Mammary epithelial cell (primary cell): ENCODE data around the gene KCNN1.

Experiments
- EZH2 ChIP-seq: IDR thresholded peaks from 2 replicates; pipeline ENCODE4 v1.6.1; 2012; ENCODE audit warnings: low read length, inconsistent platforms, borderline replicate concordance
- TF ChIP-seq, protein P1 (sequence below), 2 donors: IDR thresholded peaks in 1 of 2; conservative IDR thresholded peaks in 1 of 2; 2 replicates each; pipeline ENCODE4 v1.5.1; 2011 to 2012; ENCODE audit warnings: inconsistent platforms in 2 of 2, low read length in 2 of 2, mild to moderate bottlenecking in 2 of 2, control low read depth in 1 of 2, low read depth in 1 of 2; ENCODE audit not compliant: insufficient read depth in 1 of 2; ENCODE audit errors: extremely low read depth in 1 of 2

DNA sequence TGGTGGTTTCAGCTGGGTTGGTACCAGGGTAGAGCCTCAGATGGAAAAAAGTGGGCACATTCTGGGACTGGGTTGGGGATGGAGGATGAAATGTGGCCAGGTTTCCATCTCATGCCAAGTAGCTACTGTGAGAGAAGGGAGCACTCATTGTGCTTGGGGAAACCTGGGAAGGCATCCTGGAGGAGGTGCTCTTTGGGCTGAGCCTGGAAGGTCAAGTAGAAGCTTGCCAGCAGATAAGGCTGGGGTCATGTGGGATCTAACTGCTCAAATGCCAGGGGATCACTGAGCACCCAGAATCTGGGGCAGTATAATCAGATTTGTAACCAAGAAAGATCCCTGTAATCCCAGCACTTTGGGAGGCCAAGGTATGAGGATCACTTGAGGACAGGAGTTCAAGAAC lies 9.0 kb upstream of the KCNN1 start:
- TF ChIP-seq, protein P1, sequence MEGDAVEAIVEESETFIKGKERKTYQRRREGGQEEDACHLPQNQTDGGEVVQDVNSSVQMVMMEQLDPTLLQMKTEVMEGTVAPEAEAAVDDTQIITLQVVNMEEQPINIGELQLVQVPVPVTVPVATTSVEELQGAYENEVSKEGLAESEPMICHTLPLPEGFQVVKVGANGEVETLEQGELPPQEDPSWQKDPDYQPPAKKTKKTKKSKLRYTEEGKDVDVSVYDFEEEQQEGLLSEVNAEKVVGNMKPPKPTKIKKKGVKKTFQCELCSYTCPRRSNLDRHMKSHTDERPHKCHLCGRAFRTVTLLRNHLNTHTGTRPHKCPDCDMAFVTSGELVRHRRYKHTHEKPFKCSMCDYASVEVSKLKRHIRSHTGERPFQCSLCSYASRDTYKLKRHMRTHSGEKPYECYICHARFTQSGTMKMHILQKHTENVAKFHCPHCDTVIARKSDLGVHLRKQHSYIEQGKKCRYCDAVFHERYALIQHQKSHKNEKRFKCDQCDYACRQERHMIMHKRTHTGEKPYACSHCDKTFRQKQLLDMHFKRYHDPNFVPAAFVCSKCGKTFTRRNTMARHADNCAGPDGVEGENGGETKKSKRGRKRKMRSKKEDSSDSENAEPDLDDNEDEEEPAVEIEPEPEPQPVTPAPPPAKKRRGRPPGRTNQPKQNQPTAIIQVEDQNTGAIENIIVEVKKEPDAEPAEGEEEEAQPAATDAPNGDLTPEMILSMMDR (conservative IDR thresholded peaks at IDR 0.05 in 1 of 2, IDR thresholded peaks at IDR 0.05 in 1 of 2; ENCODE audit: extremely low read depth in 1 of 2, insufficient read depth in 1 of 2, low read depth in 1 of 2, low read length in 2 of 2), result no peak
- no peak for TF ChIP-seq EZH2
